ENCODE data around the gene FBXL13. TPM values are rescaled to one million over a fixed set of nuclear protein-coding genes. Genes with fewer than 3 reads are reported as not detected.
A peak's percentile ranks its signal among the peaks of the same experiment; 100 is the strongest.

FBXL13 gene
- total RNA-seq, 2 donors from 2014 or later, result 4.2 to 5.6 TPM

GRCh38 chr7:102874966-102875365, 199.6 kb downstream of the FBXL13 start:
- ATAC-seq, result no peak
- WGBS, 2 donors, result 77 to 92% methylated on average over 1 of the region's 1 CpG
- H3K9me3 ChIP-seq, result no peaks in the 10 kb centered on the region
- no peak for DNase-seq
- no peak overlapping the region for H3K4me3 ChIP-seq
- no peaks in the 10 kb centered on the region for H3K27me3 ChIP-seq
- intact Hi-C loops (cut with DNase I), result no loop called here
- no peaks in the 10 kb centered on the region for H3K4me1 ChIP-seq
- H3K27ac ChIP-seq, result no peak overlapping the region
- no peaks in the 10 kb centered on the region for H3K36me3 ChIP-seq (replicated peaks in 1 of 2; ENCODE audit: insufficient read depth in 1 of 2, low read depth in 2 of 2)
- TF ChIP-seq POLR2A (IDR thresholded peaks at IDR 0.05), result no peak
- TF ChIP-seq CTCF (IDR thresholded peaks at IDR 0.05), result no peak

DNA sequence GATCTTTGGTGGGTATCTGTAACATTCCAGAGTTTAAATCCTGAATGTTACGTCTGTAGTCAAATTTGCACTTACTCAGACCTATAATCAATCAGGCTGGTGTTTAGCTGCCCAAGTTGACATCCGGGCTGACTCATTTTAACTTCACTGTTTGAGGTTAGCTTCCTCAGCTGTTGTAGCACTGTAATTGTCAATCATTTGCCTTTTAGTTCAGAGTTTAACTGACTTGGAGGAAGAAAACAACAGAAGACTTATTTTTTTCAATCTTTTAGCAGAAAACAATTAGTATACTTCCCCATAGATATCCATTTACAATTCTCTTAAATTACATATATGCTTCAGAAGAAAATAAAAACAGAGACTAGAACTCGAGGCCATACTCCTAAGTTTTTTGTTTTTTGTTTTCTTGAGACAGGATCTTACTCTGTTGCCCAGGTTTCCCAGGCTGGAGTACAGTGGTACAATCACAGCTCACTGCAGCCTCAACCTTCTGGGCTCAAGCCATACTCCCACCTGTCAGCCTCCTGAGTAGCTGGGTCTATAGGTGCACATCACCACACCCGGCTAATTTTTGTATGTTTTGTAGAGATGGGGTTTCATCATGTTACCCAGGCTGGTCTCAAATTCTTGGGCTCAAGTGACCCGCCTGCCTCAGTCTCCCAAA, 200.3 kb downstream of the FBXL13 start:
- DNase-seq, result peak in 1 of 4 donors; percentile 52
- 61 to 69% methylated on average over 5 of the region's 5 CpGs for WGBS, 2 donors

GRCh38 chr7:102873470-102874165, 201.0 kb downstream of the FBXL13 start:
- Histone ChIP-seq H3K4me3 (no peak overlapping the region), H3K4me1 (no peaks in the 10 kb centered on the region), H3K9me3 (no peaks in the 10 kb centered on the region), H3K27ac (peak overlapping the region in 2 of 4 donors; percentile 12 to 15), H3K36me3 (replicated peaks in 1 of 2; ENCODE audit: insufficient read depth in 1 of 2, low read depth in 2 of 2) (no peaks in the 10 kb centered on the region), H3K27me3 (no peaks in the 10 kb centered on the region)
- no peak for DNase-seq
- 84 to 88% methylated on average over 4 of the region's 4 CpGs for WGBS, 2 donors
- intact Hi-C loops (cut with DNase I), result no loop called here
- no peak for TF ChIP-seq POLR2A (IDR thresholded peaks at IDR 0.05)
- TF ChIP-seq CTCF (IDR thresholded peaks at IDR 0.05), result no peak
- ATAC-seq, result no peak

More for the DNA sequence above, 200.3 kb downstream of the FBXL13 start:
- Histone ChIP-seq H3K4me3 (no peak overlapping the region), H3K27me3 (no peaks in the 10 kb centered on the region), H3K4me1 (no peaks in the 10 kb centered on the region), H3K9me3 (no peaks in the 10 kb centered on the region), H3K36me3 (replicated peaks in 1 of 2; ENCODE audit: insufficient read depth in 1 of 2, low read depth in 2 of 2) (no peaks in the 10 kb centered on the region), H3K27ac (peak overlapping the region in 1 of 4 donors; percentile 12)
- peak; percentile 53 for ATAC-seq
- TF ChIP-seq CTCF (IDR thresholded peaks at IDR 0.05), result no peak
- TF ChIP-seq POLR2A (IDR thresholded peaks at IDR 0.05), result no peak
- intact Hi-C loops (cut with DNase I), result no loop called here

DNA sequence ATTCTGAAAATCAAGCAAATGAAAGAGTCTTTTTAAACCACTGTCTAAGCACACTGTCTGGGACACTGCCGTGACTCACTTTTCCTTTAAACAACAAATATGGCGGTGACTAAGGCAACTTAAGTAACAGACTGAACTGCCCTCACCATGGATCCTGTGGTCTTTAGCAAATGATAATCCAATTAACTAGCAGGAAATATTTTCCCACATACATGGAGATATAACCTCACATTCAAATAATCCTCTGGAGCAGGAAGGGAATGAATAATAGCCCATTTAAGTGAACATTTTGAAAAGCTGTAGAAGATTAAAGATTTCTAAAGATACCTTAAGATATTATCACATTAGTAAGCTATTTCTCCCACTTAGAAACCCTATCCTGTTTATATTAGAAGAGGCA, 202.1 kb downstream of the FBXL13 start:
- Histone ChIP-seq H3K27ac (no peak overlapping the region), H3K4me1 (no peaks in the 10 kb centered on the region), H3K27me3 (no peaks in the 10 kb centered on the region), H3K36me3 (replicated peaks in 1 of 2; ENCODE audit: insufficient read depth in 1 of 2, low read depth in 2 of 2) (no peaks in the 10 kb centered on the region), H3K9me3 (no peaks in the 10 kb centered on the region), H3K4me3 (no peak overlapping the region)
- ATAC-seq (no peak), DNase-seq (no peak)
- 91 to 100% methylated on average over 2 of the region's 2 CpGs for WGBS, 2 donors
- intact Hi-C loops (cut with DNase I), result no loop called here
- TF ChIP-seq CTCF (IDR thresholded peaks at IDR 0.05) (no peak), POLR2A (IDR thresholded peaks at IDR 0.05) (no peak)
